Fibroblast of lung (primary cell): ENCODE measurements around the gene RUFY1.

Experiments used
- EZH2 ChIP-seq: IDR thresholded peaks from 2 replicates; pipeline ENCODE4 v1.5.1; 2012; ENCODE audit warnings: low read length, control low read depth, mild to moderate bottlenecking; ENCODE audit errors: missing control alignments
- TF ChIP-seq, protein P1 (sequence below), 2 donors: IDR thresholded peaks in 1 of 2; conservative IDR thresholded peaks in 1 of 2; 1 replicate in 1 of 2; 2 replicates in 1 of 2; pipeline ENCODE4 v1.5.1; 2011 to 2012; ENCODE audit warnings: low read length in 2 of 2, control low read depth in 1 of 2, inconsistent platforms in 1 of 2, low read depth in 1 of 2, mild to moderate bottlenecking in 1 of 2

GRCh38 chr5:179585941-179586401, 35.6 kb downstream of the RUFY1 start:
- TF ChIP-seq, protein P1, sequence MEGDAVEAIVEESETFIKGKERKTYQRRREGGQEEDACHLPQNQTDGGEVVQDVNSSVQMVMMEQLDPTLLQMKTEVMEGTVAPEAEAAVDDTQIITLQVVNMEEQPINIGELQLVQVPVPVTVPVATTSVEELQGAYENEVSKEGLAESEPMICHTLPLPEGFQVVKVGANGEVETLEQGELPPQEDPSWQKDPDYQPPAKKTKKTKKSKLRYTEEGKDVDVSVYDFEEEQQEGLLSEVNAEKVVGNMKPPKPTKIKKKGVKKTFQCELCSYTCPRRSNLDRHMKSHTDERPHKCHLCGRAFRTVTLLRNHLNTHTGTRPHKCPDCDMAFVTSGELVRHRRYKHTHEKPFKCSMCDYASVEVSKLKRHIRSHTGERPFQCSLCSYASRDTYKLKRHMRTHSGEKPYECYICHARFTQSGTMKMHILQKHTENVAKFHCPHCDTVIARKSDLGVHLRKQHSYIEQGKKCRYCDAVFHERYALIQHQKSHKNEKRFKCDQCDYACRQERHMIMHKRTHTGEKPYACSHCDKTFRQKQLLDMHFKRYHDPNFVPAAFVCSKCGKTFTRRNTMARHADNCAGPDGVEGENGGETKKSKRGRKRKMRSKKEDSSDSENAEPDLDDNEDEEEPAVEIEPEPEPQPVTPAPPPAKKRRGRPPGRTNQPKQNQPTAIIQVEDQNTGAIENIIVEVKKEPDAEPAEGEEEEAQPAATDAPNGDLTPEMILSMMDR (conservative IDR thresholded peaks at IDR 0.05 in 1 of 2, IDR thresholded peaks at IDR 0.05 in 1 of 2; ENCODE audit: low read depth in 1 of 2, low read length in 2 of 2) = no peak
- no peak for TF ChIP-seq EZH2
